PC-3 (cell line): ENCODE data around the gene NTF3.

Experiments used
- EZH2 ChIP-seq: fragments of 300-600 bp; sonication (generic); IDR thresholded peaks from one replicate; pipeline ENCODE4 v1.6.1; 2017; ENCODE audit warnings: antibody characterized with exemption, mild to moderate bottlenecking, low read length; ENCODE audit not compliant: unreplicated experiment
- TF ChIP-seq, protein P1 (sequence below): fragments of 300-600 bp; sonication (generic); conservative IDR thresholded peaks from 2 replicates; pipeline ENCODE4 v1.5.1; 2017; ENCODE audit warnings: antibody characterized with exemption, low read depth, mild to moderate bottlenecking, low read length

DNA sequence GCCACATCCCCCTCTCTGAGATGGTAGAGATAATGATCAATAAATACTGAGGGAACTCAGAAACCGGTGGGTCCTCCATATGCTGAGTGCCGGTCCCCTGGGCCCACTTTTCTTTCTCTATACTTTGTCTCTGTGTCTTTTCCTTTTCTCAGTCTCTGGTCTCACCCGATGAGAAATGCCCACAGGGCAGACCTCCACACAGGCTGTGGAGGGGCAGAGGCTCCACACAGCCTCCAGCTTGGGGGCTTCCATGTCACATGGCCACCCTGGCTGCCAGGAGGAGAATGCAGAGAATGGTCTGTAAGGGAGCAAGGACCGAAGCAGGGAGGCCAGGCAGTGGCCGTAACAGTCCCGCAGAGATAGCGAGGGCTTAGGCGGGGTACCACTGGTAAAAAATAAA is 105.9 kb downstream of the NTF3 start:
- TF ChIP-seq, protein P1, sequence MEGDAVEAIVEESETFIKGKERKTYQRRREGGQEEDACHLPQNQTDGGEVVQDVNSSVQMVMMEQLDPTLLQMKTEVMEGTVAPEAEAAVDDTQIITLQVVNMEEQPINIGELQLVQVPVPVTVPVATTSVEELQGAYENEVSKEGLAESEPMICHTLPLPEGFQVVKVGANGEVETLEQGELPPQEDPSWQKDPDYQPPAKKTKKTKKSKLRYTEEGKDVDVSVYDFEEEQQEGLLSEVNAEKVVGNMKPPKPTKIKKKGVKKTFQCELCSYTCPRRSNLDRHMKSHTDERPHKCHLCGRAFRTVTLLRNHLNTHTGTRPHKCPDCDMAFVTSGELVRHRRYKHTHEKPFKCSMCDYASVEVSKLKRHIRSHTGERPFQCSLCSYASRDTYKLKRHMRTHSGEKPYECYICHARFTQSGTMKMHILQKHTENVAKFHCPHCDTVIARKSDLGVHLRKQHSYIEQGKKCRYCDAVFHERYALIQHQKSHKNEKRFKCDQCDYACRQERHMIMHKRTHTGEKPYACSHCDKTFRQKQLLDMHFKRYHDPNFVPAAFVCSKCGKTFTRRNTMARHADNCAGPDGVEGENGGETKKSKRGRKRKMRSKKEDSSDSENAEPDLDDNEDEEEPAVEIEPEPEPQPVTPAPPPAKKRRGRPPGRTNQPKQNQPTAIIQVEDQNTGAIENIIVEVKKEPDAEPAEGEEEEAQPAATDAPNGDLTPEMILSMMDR: no peak
- no peak for TF ChIP-seq EZH2
